ENCODE measurements around the gene ZC3H10.

ZC3H10 gene

GRCh38 chr12:56127888-56128669 is 10.0 kb downstream of the ZC3H10 start, which contains the start of gene ESYT1:
ESYT1 (plus strand) TSS chr12:56128267; CDS start chr12:56128320, 53 bp downstream.
- CTCF ChIA-PET, result interaction anchor here (0.5 to 2.4 kb wide), 8 partner anchors 9 to 103 kb away, joined by 3 to 11 read pairs (median 3); partner anchors contain the start of genes SMARCC2 and ZC3H10
- DNase-seq (ENCODE audit: extremely low spot score), result peak; percentile 95
- TF ChIP-seq L3MBTL2 (conservative IDR thresholded peaks at IDR 0.05) (no peak), HDGF (IDR thresholded peaks at IDR 0.05; ENCODE audit: borderline replicate concordance) (no peak), TARDBP (IDR thresholded peaks at IDR 0.05) (no peak)
- POLR2A ChIA-PET, result interaction anchor here (0.5 to 3.5 kb wide), 27 partner anchors 9 to 983 kb away, joined by 3 to 56 read pairs (median 5); partner anchors contain the start of genes ANKRD52, COQ10A, DNAJC14 and MYL6

- ChIA-PET POLR2A (interaction anchor here (1.0 to 3.5 kb wide), 17 partner anchors 8 to 321 kb away, joined by 4 to 56 read pairs (median 9); partner anchors contain the start of genes ANKRD52, COQ10A, MYL6 and MYL6B), CTCF (interaction anchor here (1.1 to 2.4 kb wide), 4 partner anchors 9 to 61 kb away, joined by 3 to 11 read pairs (median 5); partner anchors contain the start of genes SMARCC2 and ZC3H10)
- no peak for TF ChIP-seq CTBP1 (IDR thresholded peaks at IDR 0.05; ENCODE audit: borderline replicate concordance)
- no peak for TF ChIP-seq ARNT (IDR thresholded peaks at IDR 0.05)
- TF ChIP-seq PKNOX1 (IDR thresholded peaks at IDR 0.05), result no peak
- TF ChIP-seq FOXA1 (IDR thresholded peaks at IDR 0.05), result no peak
- TF ChIP-seq FOXK2 (IDR thresholded peaks at IDR 0.05), result no peak
- no peak for TF ChIP-seq LEF1 (IDR thresholded peaks at IDR 0.05; ENCODE audit: borderline replicate concordance)
- TF ChIP-seq L3MBTL2 (conservative IDR thresholded peaks at IDR 0.05), result no peak
- no peak for TF ChIP-seq HDGF (IDR thresholded peaks at IDR 0.05; ENCODE audit: borderline replicate concordance)
- no peak for TF ChIP-seq FOXM1 (IDR thresholded peaks at IDR 0.05; ENCODE audit: borderline replicate concordance)
- TF ChIP-seq TARDBP (IDR thresholded peaks at IDR 0.05), result no peak
- TF ChIP-seq NFRKB (IDR thresholded peaks at IDR 0.05), result no peak
- peak; percentile 24 for DNase-seq (ENCODE audit: extremely low spot score)
These were observed 10.7 kb downstream of the ZC3H10 start for GRCh38 chr12:56128670-56129205.

- peak; percentile 57 for DNase-seq (ENCODE audit: extremely low spot score)
- ChIA-PET POLR2A (interaction anchor here (1.4 to 3.5 kb wide), 7 partner anchors 8 to 320 kb away, joined by 3 to 56 read pairs (median 20); partner anchors contain the start of genes MYL6B, SMARCC2, TIMELESS and ZC3H10), CTCF (interaction anchor here (2.4 kb wide), 1 partner anchor 60 kb away, joined by 11 read pairs; the partner anchor contains the start of gene SMARCC2)
- TF ChIP-seq BHLHE40 (IDR thresholded peaks at IDR 0.05; ENCODE audit: borderline replicate concordance), result no peak
- TF ChIP-seq NFRKB (IDR thresholded peaks at IDR 0.05), result no peak
- TF ChIP-seq L3MBTL2 (conservative IDR thresholded peaks at IDR 0.05), result no peak
- TF ChIP-seq TARDBP (IDR thresholded peaks at IDR 0.05), result no peak
- no peak for TF ChIP-seq FOXA1 (IDR thresholded peaks at IDR 0.05)
- TF ChIP-seq FOXM1 (IDR thresholded peaks at IDR 0.05; ENCODE audit: borderline replicate concordance), result no peak
- no peak for TF ChIP-seq CTBP1 (IDR thresholded peaks at IDR 0.05; ENCODE audit: borderline replicate concordance)
- TF ChIP-seq ELF4 (IDR thresholded peaks at IDR 0.05), result no peak
- no peak for TF ChIP-seq FOXK2 (IDR thresholded peaks at IDR 0.05)
- TF ChIP-seq ARNT (IDR thresholded peaks at IDR 0.05), result no peak
- no peak for TF ChIP-seq LEF1 (IDR thresholded peaks at IDR 0.05; ENCODE audit: borderline replicate concordance)
- TF ChIP-seq PKNOX1 (IDR thresholded peaks at IDR 0.05), result no peak
- TF ChIP-seq HDGF (IDR thresholded peaks at IDR 0.05; ENCODE audit: borderline replicate concordance), result no peak
- no peak for TF ChIP-seq SP1 (IDR thresholded peaks at IDR 0.05)
- TF ChIP-seq SUZ12 (IDR thresholded peaks at IDR 0.05), result no peak
- TF ChIP-seq ZNF384 (IDR thresholded peaks at IDR 0.05), result no peak
These were observed 11.3 kb downstream of the ZC3H10 start for GRCh38 chr12:56129206-56129941.

- ChIA-PET CTCF (no interaction called here), POLR2A (interaction anchor here (1.4 to 3.5 kb wide), 3 partner anchors 11 to 59 kb away, joined by 3 to 56 read pairs (median 25); partner anchors contain the start of genes SMARCC2 and ZC3H10)
- DNase-seq (ENCODE audit: extremely low spot score), result no peak
- TF ChIP-seq CTBP1 (IDR thresholded peaks at IDR 0.05; ENCODE audit: borderline replicate concordance) (no peak), PKNOX1 (IDR thresholded peaks at IDR 0.05) (no peak), SUZ12 (IDR thresholded peaks at IDR 0.05) (no peak), LEF1 (IDR thresholded peaks at IDR 0.05; ENCODE audit: borderline replicate concordance) (no peak), TARDBP (IDR thresholded peaks at IDR 0.05) (no peak), NFRKB (IDR thresholded peaks at IDR 0.05) (no peak), ELF4 (IDR thresholded peaks at IDR 0.05) (no peak)
These were observed 12.0 kb downstream of the ZC3H10 start for GRCh38 chr12:56129942-56130495.

GRCh38 chr12:56130876-56131275 is 12.8 kb downstream of the ZC3H10 start:
- no peak for TF ChIP-seq PKNOX1 (IDR thresholded peaks at IDR 0.05)
- no peak for TF ChIP-seq BHLHE40 (IDR thresholded peaks at IDR 0.05; ENCODE audit: borderline replicate concordance)
- no peak for TF ChIP-seq TARDBP (IDR thresholded peaks at IDR 0.05)
- TF ChIP-seq NFRKB (IDR thresholded peaks at IDR 0.05), result no peak
- TF ChIP-seq FOXK2 (IDR thresholded peaks at IDR 0.05), result no peak
- no peak for TF ChIP-seq ELF4 (IDR thresholded peaks at IDR 0.05)
- TF ChIP-seq ZNF384 (IDR thresholded peaks at IDR 0.05), result no peak
- TF ChIP-seq CTBP1 (IDR thresholded peaks at IDR 0.05; ENCODE audit: borderline replicate concordance), result no peak
- CTCF ChIA-PET, result no interaction called here
- no peak for DNase-seq (ENCODE audit: extremely low spot score)
- POLR2A ChIA-PET, result interaction anchor here (1.4 kb wide), 1 partner anchor 21 kb away, joined by 3 read pairs; no protein-coding TSS in a partner anchor

Data from HEK293T (cell line).